Neural cell (in vitro differentiated cells): ENCODE data around the gene HVCN1. TPM values are rescaled to one million over a fixed set of nuclear protein-coding genes. Genes with fewer than 3 reads are reported as not detected.

Experiments used
- H2AFZ ChIP-seq: fragments of 200-600, 300-800 bp; sonication (generic), shearing (Covaris generic); 2 replicates; pipeline ENCODE4 v1.6.0; 2014; ENCODE audit warnings: low read depth, mild to moderate bottlenecking, antibody characterized with exemption, low read length, moderate library complexity
- H3F3A ChIP-seq: fragments of 200-600 bp; shearing (Covaris generic); 2 replicates; pipeline ENCODE4 v1.6.1; 2016; ENCODE audit warnings: mild to moderate bottlenecking, moderate library complexity, mixed read lengths, antibody characterized with exemption, low read length; ENCODE audit not compliant: insufficient read depth, poor library complexity, severe bottlenecking
- H3K27ac ChIP-seq: fragments of 200-600, 300-800 bp; sonication (generic), shearing (Covaris generic); 2 replicates; pipeline ENCODE4 v1.5.1; 2014; ENCODE audit warnings: mild to moderate bottlenecking, low read length, moderate library complexity
- H3K27me3 ChIP-seq: fragments of 300-800, 200-600 bp; sonication (generic), shearing (Covaris generic); 2 replicates; pipeline ENCODE4 v1.6.0; 2014; ENCODE audit warnings: mild to moderate bottlenecking, low read depth, low read length, moderate library complexity; ENCODE audit not compliant: insufficient read depth
- H3K36me3 ChIP-seq: fragments of 300-800, 200-600 bp; sonication (generic), shearing (Covaris generic); 2 replicates; pipeline ENCODE4 v1.5.1; 2014; ENCODE audit warnings: mild to moderate bottlenecking, antibody characterized with exemption, low read length, moderate library complexity; ENCODE audit not compliant: insufficient read depth
- H3K4me2 ChIP-seq: fragments of 300-800, 200-600 bp; sonication (generic), shearing (Covaris generic); 2 replicates; pipeline ENCODE4 v1.6.0; 2014; ENCODE audit warnings: mild to moderate bottlenecking, low read length
- H3K4me3 ChIP-seq: fragments of 300-800, 200-600 bp; sonication (generic), shearing (Covaris generic); 2 replicates; pipeline ENCODE4 v1.5.1; 2014; ENCODE audit warnings: mild to moderate bottlenecking, low read length, moderate library complexity
- H3K79me2 ChIP-seq: fragments of 200-600 bp; shearing (Covaris generic); replicated peaks from 2 replicates; pipeline ENCODE4 v1.6.0; 2014; ENCODE audit warnings: mild to moderate bottlenecking, low read length, moderate library complexity; ENCODE audit not compliant: insufficient read depth
- H3K9ac ChIP-seq: fragments of 300-800, 200-600 bp; sonication (generic), shearing (Covaris generic); 2 replicates; pipeline ENCODE4 v1.6.1; 2016; ENCODE audit warnings: mild to moderate bottlenecking, low read length, mixed read lengths
- H3K9me2 ChIP-seq: fragments of 200-600 bp; shearing (Covaris generic); 2 replicates; pipeline ENCODE4 v1.6.1; 2016; ENCODE audit warnings: mild to moderate bottlenecking, low read length, mixed read lengths; ENCODE audit not compliant: insufficient read depth
- H3K9me3 ChIP-seq: fragments of 200-600, 300-800 bp; sonication (generic), shearing (Covaris generic); 2 replicates; pipeline ENCODE4 v1.6.1; 2016; ENCODE audit warnings: mild to moderate bottlenecking, mixed run types, low read length, moderate library complexity, mixed read lengths
- H4K20me1 ChIP-seq: fragments of 200-600 bp; shearing (Covaris generic); 2 replicates; pipeline ENCODE4 v1.6.1; 2016; ENCODE audit warnings: mild to moderate bottlenecking, mixed run types; ENCODE audit not compliant: insufficient read depth
- CTCF ChIP-seq: fragments of 450-650 bp; IDR thresholded peaks from 2 replicates; pipeline ENCODE4 v1.5.1; 2014; ENCODE audit warnings: antibody characterized with exemption, mild to moderate bottlenecking, moderate library complexity; ENCODE audit not compliant: poor library complexity, severe bottlenecking
- EP300 ChIP-seq: fragments of 450-650 bp; conservative IDR thresholded peaks from 2 replicates; pipeline ENCODE4 v1.6.1; 2014; ENCODE audit warnings: antibody characterized with exemption, mild to moderate bottlenecking, moderate library complexity; ENCODE audit not compliant: poor library complexity, severe bottlenecking
- EZH2 ChIP-seq: fragments of 200-600, 300-800 bp; shearing (Covaris generic), sonication (generic); IDR thresholded peaks from 2 replicates; pipeline ENCODE4 v1.6.1; 2014; ENCODE audit warnings: antibody characterized with exemption, low read length, borderline replicate concordance, mild to moderate bottlenecking; ENCODE audit not compliant: insufficient read depth, poor library complexity, severe bottlenecking
- MXI1 ChIP-seq: fragments of 450-650 bp; conservative IDR thresholded peaks from 2 replicates; pipeline ENCODE4 v1.6.1; 2014; ENCODE audit warnings: antibody characterized with exemption, mild to moderate bottlenecking; ENCODE audit not compliant: poor library complexity, severe bottlenecking
- POLR2AphosphoS5 ChIP-seq: IDR thresholded peaks from 2 replicates; pipeline ENCODE4 v1.6.1; 2012
- RAD21 ChIP-seq: fragments of 450-650 bp; conservative IDR thresholded peaks from 2 replicates; pipeline ENCODE4 v1.6.1; 2014; ENCODE audit warnings: antibody characterized with exemption, mild to moderate bottlenecking, moderate library complexity
- REST ChIP-seq: IDR thresholded peaks from 2 replicates; pipeline ENCODE4 v1.6.1; 2012; ENCODE audit warnings: borderline replicate concordance
- SMC3 ChIP-seq: fragments of 450-650 bp; conservative IDR thresholded peaks from 2 replicates; pipeline ENCODE4 v1.6.1; 2014; ENCODE audit warnings: antibody characterized with exemption, mild to moderate bottlenecking, moderate library complexity; ENCODE audit not compliant: poor library complexity
- TAF1 ChIP-seq: IDR thresholded peaks from 2 replicates; pipeline ENCODE4 v1.6.1; 2012; ENCODE audit warnings: low read depth
- polyA minus RNA-seq: library from RNA; depleted of rRNA, polyadenylated mRNA; stranded (reverse); fragments of >200 nt; gene quantifications from 2 replicates; pipeline ENCODE4 v1.2.3, GENCODE V29; 2014
- polyA plus RNA-seq: library from polyadenylated mRNA; depleted of rRNA; stranded (reverse); fragments of >200 nt; gene quantifications from 2 replicates; pipeline ENCODE4 v1.2.3, GENCODE V29; 2014

HVCN1 gene
- polyA plus RNA-seq (not detected in 2 replicates), polyA minus RNA-seq (not detected in 2 replicates)

GRCh38 chr12:110688446-110689280 lies at the start of gene HVCN1:
Gene HVCN1, minus strand, starts transcription at chr12:110689115. Its CDS starts 5,870 bp downstream, at chr12:110683245.
- Histone ChIP-seq H3K4me3 (peak within 1 kb of the TSS; percentile 49), H3K9ac (no peak within 1 kb of the TSS)

More at GRCh38 chr12:110688446-110689280, at the start of gene HVCN1:
- no peak within 1 kb of the TSS for H3K27ac ChIP-seq
- no peaks in the 10 kb centered on the region for H3K9me3 ChIP-seq
- no peaks in the 10 kb centered on the region for H3K36me3 ChIP-seq
- no peaks in the 10 kb centered on the region for H3F3A ChIP-seq
- H3K79me2 ChIP-seq = no peaks in the 10 kb centered on the region
- peaks cover 21% of the 10 kb centered on the region for H3K27me3 ChIP-seq
- no peak within 1 kb of the TSS for H3K4me2 ChIP-seq
- H3K9me2 ChIP-seq = no peaks in the 10 kb centered on the region
- no peaks in the 10 kb centered on the region for H4K20me1 ChIP-seq
- no peak for TF ChIP-seq POLR2AphosphoS5
- no peak for TF ChIP-seq SMC3
- TF ChIP-seq EZH2 = no peak
- TF ChIP-seq EP300 = no peak
- TF ChIP-seq RAD21 = no peak
- no peak for TF ChIP-seq REST
- no peak for TF ChIP-seq CTCF
- no peak for TF ChIP-seq TAF1
- no peak for TF ChIP-seq MXI1
- no peak within 1 kb of the TSS for H2AFZ ChIP-seq
